ENCODE results near the gene TLN1. TPM values are rescaled to one million over a fixed set of nuclear protein-coding genes. Genes with fewer than 3 reads are reported as not detected.

Gene TLN1
- total RNA-seq, 1 donor from 2014 or later = 164 TPM

GRCh38 chr9:35690614-35691333 is 41.2 kb downstream of the TLN1 start:
- H3K4me3 Mint-ChIP-seq = peak overlapping the region; percentile 91
- no peak for DNase-seq (ENCODE audit: extremely low spot score, unreplicated experiment)
- peaks cover 34% of the 10 kb centered on the region for H3K4me1 Mint-ChIP-seq (ENCODE audit: unreplicated experiment)
- no peaks in the 10 kb centered on the region for H3K27me3 Mint-ChIP-seq
- peaks cover 10% of the 10 kb centered on the region for H3K36me3 Mint-ChIP-seq
- TF ChIP-seq, protein P1, sequence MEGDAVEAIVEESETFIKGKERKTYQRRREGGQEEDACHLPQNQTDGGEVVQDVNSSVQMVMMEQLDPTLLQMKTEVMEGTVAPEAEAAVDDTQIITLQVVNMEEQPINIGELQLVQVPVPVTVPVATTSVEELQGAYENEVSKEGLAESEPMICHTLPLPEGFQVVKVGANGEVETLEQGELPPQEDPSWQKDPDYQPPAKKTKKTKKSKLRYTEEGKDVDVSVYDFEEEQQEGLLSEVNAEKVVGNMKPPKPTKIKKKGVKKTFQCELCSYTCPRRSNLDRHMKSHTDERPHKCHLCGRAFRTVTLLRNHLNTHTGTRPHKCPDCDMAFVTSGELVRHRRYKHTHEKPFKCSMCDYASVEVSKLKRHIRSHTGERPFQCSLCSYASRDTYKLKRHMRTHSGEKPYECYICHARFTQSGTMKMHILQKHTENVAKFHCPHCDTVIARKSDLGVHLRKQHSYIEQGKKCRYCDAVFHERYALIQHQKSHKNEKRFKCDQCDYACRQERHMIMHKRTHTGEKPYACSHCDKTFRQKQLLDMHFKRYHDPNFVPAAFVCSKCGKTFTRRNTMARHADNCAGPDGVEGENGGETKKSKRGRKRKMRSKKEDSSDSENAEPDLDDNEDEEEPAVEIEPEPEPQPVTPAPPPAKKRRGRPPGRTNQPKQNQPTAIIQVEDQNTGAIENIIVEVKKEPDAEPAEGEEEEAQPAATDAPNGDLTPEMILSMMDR (conservative IDR thresholded peaks at IDR 0.05) = no peak
- no peaks in the 10 kb centered on the region for H3K9me3 Mint-ChIP-seq
- peak overlapping the region; percentile 66 for H3K27ac Mint-ChIP-seq

DNA sequence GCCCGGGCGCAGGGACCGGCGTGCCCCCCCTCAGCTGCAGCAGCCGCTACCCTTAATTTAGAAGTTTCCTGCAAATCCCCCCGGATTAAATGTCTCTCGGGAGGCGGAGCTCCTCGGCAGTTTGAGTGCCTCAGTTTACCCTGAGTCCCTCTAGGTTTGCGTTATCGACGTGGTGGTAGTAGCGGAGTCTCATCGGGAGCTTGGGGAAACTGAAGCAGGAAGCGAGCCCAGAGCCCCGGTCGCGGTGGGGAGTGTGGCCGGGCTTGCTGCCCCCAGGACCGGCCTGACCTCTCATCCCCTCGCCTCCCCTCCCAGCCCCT is 41.7 kb downstream of the TLN1 start:
- H3K4me3 Mint-ChIP-seq = peak overlapping the region; percentile 84
- TF ChIP-seq, protein P1 (conservative IDR thresholded peaks at IDR 0.05) = no peak
- no peak for DNase-seq (ENCODE audit: extremely low spot score, unreplicated experiment)
- no peaks in the 10 kb centered on the region for H3K27me3 Mint-ChIP-seq
- no peaks in the 10 kb centered on the region for H3K9me3 Mint-ChIP-seq
- H3K36me3 Mint-ChIP-seq = peaks cover 10% of the 10 kb centered on the region
- H3K4me1 Mint-ChIP-seq (ENCODE audit: unreplicated experiment) = peaks cover 34% of the 10 kb centered on the region
- H3K27ac Mint-ChIP-seq = no peak overlapping the region

DNA sequence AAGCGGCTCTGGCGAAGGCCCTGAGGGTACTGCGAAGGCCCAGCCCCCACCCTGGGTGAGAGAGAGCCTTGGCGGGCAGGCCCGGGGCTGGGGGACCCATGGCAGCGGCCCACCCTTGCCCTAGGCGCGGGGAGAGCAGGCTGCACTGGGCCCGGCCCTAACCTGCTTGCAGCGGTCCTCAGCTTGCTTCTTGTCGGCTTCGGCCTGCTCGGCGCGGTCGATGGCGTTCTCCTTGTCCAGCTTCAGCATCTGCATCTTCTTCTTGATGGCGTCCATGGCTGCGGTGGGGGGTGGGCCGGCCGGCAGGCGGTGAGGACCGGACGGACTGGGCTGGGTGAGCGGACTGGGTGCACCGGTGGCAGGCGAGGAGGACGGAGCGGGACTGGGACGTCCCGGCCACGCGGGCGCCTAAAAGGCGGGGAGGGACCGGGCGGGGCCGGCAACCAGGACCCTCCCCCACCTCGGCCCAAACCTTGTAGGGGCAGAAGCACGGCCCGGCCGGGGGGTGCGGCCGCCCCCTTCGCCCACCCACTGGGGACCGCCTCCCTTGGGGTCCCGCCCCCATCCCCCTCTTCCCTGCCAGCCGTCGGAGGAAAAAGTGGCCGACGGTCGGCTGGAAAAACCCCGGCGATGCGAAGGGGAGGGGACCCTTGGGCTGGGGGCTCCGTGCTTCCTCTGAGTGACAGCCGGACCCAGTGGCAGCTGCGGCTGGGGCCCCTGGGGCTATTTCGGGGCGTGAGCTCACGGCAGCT is 42.3 kb downstream of the TLN1 start, which contains the start of gene TPM2:
TSS of gene TPM2 (minus strand) at position 384 of the 752 bp plus-strand sequence. CDS start at position 276, 108 bp downstream.
- no peaks in the 10 kb centered on the region for H3K27me3 Mint-ChIP-seq
- H3K4me3 Mint-ChIP-seq = peak within 1 kb of the TSS; percentile 91
- peaks cover 34% of the 10 kb centered on the region for H3K4me1 Mint-ChIP-seq (ENCODE audit: unreplicated experiment)
- TF ChIP-seq, protein P1 (conservative IDR thresholded peaks at IDR 0.05) = no peak
- no peaks in the 10 kb centered on the region for H3K9me3 Mint-ChIP-seq
- H3K27ac Mint-ChIP-seq = peak within 1 kb of the TSS; percentile 74
- peak; percentile 80 for DNase-seq (ENCODE audit: extremely low spot score, unreplicated experiment)
- H3K36me3 Mint-ChIP-seq = peaks cover 10% of the 10 kb centered on the region

DNA sequence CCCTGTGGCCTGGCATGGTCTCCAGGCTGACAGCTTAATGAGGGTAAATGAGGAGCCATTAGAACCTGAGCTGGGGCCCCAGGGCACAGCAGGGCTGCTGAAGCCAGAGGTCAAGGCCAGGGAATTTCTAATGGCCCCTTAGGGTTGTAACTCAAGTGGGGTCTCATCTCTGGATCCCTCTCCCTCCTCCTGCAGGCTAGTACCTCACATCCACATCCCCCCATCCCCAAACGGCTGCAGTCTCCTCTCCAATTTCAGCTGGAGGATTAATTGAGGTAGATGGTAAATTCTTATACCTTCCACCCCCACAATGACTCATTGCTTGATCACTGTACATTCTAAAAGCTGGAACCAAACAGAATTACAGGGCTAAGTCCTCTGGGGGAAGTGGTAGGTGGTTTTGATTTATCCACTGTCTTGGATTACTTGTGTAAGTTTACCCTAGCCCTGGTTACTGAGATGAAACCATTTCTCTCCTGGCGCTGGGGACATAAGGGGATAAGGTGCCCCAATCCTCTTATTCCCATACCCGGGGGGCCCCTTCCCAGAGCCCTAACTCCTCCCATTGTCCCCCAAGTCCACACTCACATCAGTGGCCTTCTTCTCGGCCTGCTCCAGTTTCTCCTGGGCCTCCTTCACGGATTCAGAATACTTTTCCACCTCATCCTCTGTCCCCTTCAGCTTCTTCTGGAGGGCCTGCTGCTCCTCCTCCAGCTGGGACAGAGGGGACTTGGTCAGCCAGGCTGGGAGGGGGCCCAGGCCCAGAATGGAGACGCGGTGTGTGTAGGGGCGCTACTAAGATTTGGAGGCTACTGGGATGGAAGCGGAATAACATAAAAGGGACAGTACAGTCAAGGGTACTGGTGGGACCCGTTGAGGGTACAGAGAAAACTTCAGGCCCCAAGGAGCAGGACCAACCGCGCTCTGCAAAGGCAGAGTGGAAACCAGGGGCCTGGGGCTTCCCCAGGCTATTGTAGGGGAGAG is 43.1 kb downstream of the TLN1 start:
- Mint-ChIP-seq H3K4me1 (ENCODE audit: unreplicated experiment) (peaks cover 34% of the 10 kb centered on the region), H3K27ac (peak overlapping the region; percentile 74), H3K4me3 (peak overlapping the region; percentile 90), H3K9me3 (no peaks in the 10 kb centered on the region), H3K27me3 (no peaks in the 10 kb centered on the region), H3K36me3 (peaks cover 10% of the 10 kb centered on the region)
- DNase-seq (ENCODE audit: extremely low spot score, unreplicated experiment) = no peak
- TF ChIP-seq, protein P1 (conservative IDR thresholded peaks at IDR 0.05) = no peak

DNA sequence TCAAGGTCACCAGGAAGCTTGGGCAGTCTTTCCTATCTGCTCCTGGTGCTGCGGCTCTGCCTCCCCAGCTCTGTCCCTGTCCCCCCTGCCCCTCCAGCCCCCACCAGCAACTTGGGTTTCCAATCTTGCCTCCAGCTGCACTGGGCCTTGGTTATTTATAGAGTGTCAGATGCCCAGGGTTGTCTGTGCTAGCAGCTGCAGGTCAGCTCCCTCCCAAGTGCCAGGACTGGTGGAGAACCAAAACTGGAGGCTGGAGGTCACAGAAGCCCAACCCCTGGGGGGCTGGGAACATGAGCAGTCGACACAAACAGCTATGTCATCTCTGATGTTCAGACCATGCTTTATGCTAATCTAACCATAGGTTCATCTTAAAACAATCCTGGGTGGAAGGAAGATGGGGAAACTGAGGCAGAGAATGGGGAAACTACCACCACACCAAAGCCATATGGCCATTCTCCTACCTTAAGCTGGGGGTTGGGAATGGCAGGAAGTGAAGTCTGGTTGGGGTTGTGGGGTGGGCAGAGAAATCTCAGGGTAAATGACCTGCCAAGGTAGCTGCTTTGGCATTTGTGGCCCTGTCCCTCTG is 43.9 kb downstream of the TLN1 start:
- DNase-seq (ENCODE audit: extremely low spot score, unreplicated experiment) = no peak
- no peak overlapping the region for H3K27ac Mint-ChIP-seq
- no peaks in the 10 kb centered on the region for H3K9me3 Mint-ChIP-seq
- peak overlapping the region; percentile 90 for H3K4me3 Mint-ChIP-seq
- peaks cover 34% of the 10 kb centered on the region for H3K4me1 Mint-ChIP-seq (ENCODE audit: unreplicated experiment)
- no peaks in the 10 kb centered on the region for H3K27me3 Mint-ChIP-seq
- TF ChIP-seq, protein P1 (conservative IDR thresholded peaks at IDR 0.05) = no peak
- peaks cover 16% of the 10 kb centered on the region for H3K36me3 Mint-ChIP-seq
